CD4-positive, alpha-beta T cell treated with Interleukin-6 for 4 hours (primary cell): Measurements from ENCODE around the gene PSMB2.
"Not testable (repeated sequence)": the region's sequence is repeated elsewhere in the genome, so short reads cannot be mapped to it uniquely, and the experiment has no call there.

Source experiments
- DNase-seq: peaks from one replicate; pipeline ENCODE4 v3.0.0-alpha.2; 2020; ENCODE audit warnings: mixed read lengths

Gene PSMB2

DNA sequence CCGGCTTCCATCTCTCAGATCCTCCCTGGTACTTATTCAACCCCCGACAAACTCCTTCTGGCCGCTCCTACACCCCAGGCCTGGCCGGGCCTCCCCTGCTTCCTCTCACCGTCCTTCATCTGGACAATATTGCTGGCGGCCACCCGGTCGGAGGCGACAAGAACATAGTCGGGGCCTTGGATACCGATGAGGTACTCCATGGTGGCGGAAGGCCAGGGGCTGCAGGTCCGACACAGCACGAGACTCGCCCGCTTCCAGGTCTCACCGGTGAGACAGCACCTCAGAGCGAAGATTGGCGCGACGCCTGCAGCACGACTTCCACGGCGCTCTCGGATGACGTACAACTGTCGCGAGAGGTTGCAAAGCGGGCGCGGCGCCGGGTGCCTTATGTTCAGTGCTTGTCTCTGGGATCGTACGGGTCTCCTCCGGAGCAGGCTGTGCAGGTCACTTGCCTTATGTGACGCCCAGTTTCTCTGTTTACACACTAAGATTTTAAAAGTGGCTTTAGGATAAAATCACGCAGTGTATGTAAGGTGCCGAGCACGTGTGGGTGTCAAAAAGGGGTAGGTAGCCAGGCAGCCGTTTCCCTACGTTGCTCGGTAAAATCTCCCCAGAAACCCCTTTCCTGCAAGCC, at the start of gene PSMB2:
Gene PSMB2 (minus strand): TSS at position 294 of the 634 bp plus-strand sequence. CDS start 94 bp downstream, at position 200.
- peak; percentile 95 for DNase-seq

DNA sequence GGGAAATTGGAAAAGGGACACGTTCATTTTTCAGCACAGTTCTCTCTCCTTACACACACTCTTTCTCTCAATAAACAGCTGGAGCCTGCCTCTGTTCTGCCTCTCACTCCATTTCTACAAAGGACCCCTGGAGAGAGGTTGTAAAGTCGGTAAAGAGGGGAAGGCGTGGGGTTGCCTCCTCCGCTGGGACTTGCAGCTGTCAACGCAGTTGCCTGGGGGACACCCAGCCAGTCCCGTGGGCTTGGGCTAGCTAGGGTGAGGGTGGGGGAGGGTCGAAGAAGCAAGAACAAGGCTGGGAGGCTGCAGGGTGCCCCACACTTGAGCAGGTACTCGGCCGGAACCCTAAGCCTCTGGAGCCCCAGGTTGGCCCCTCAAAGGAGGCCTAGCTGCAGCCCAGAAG, 49.8 kb upstream of the PSMB2 start:
- no peak for DNase-seq

- DNase-seq, result not testable (repeated sequence)
Measured at GRCh38 chr1:35690103-35690502, 48.8 kb upstream of the PSMB2 start.

GRCh38 chr1:35688161-35688560, 46.8 kb upstream of the PSMB2 start:
- no peak for DNase-seq

DNA sequence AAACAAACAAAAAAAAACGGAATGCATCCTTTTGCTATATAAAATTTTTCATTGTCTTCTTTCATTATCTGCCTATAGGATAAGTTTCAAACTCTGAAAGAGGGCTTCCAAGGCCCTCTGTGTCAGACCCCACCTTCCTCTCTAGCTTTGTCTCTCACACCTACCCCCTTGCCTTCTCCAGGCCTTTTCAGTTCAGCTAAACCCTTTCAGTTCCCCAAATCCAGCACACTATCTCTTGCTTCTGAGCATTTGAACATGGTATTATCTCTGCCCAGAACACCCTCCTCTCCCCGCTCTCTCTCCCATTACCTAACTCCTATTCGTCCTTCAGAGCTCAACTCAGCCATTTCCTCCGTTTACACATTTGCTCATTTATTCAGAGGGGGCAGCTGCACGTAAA, 41.7 kb upstream of the PSMB2 start:
- no peak for DNase-seq

- DNase-seq, result no peak
Measured at GRCh38 chr1:35680271-35680670, 38.9 kb upstream of the PSMB2 start.

- no peak for DNase-seq
Measured at GRCh38 chr1:35675773-35676172, 34.4 kb upstream of the PSMB2 start.

DNA sequence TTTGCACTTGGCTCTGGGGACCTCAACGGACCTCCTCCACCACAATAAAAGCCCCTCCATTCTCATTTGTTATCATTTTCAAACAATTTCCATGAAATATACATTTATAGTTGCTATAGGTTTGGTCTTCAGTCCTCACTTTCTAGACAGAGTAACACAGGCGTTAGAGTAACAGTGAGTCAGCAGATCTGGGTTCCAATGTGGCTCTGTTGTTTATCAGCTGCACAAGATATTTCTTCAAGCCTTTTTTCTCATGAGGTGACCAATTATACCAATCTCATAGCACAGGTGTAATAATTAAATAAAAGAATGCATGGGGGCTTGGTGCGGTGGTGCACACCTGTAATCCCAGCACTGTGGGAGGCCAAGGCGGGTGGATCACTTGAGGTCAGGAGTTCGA, 32.8 kb upstream of the PSMB2 start:
- DNase-seq, result no peak

DNA sequence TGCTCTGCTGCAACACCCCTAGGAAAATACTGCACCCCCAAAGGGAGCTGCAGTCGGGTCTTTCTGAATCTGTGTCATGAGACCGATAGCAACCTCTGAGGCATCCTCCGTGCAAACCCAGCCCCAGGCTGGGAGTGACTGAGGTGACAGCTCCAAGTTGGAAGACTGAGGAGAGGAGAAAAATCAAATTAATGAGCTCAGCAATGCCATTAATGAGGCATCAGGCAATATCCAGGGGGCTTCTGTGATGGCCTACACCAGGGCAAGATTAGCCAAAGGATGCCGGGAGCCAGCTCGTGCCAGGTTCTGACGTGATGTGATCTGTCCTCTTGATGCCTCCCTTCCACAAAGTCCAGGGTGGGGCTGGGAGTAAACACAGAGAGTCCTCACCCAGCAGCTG, 30.8 kb upstream of the PSMB2 start:
- no peak for DNase-seq

- DNase-seq, result no peak
Measured at GRCh38 chr1:35668506-35668905, 27.2 kb upstream of the PSMB2 start.

GRCh38 chr1:35666916-35667315, 25.6 kb upstream of the PSMB2 start:
- DNase-seq, result no peak

DNA sequence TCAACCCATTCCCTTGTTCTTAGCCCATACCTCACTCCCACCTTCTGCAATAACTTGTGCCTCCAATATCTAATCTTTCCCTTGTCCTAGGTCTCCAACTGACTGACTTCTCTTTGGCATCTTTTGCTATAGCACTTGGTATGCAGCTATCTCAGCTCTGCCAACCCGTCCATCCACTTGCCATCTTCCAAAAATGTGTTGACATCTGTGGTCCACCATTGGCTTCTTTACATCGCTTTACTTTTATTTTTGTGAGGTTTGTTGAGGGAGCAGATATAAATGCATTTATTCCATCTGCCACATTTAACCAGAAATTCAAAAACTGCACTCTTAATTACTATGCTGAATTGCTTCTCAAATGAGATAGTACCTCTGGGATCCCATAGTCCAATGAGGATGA, 24.9 kb upstream of the PSMB2 start:
- DNase-seq, result no peak

DNA sequence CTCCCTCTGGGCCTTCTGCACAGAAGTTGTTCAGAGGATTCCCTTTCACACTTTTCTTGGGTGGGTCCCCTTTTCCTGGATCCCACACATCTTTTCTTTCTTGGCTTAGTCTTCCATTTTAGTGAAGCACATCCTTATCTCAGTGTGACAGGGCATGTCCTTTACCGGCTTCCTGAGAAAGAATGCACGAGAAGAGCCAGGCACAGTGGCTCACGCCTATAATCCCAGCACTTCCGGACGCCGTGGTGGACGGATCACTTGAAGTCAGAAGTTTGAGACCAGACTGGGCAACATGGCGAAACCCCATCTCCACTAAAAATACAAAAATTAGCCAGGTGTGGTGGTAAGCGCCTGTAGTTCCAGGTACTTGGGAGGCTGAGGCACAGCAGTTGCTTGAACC, 22.1 kb upstream of the PSMB2 start:
- no peak for DNase-seq

GRCh38 chr1:35661474-35661795, 20.1 kb upstream of the PSMB2 start:
- DNase-seq, result no peak

DNA sequence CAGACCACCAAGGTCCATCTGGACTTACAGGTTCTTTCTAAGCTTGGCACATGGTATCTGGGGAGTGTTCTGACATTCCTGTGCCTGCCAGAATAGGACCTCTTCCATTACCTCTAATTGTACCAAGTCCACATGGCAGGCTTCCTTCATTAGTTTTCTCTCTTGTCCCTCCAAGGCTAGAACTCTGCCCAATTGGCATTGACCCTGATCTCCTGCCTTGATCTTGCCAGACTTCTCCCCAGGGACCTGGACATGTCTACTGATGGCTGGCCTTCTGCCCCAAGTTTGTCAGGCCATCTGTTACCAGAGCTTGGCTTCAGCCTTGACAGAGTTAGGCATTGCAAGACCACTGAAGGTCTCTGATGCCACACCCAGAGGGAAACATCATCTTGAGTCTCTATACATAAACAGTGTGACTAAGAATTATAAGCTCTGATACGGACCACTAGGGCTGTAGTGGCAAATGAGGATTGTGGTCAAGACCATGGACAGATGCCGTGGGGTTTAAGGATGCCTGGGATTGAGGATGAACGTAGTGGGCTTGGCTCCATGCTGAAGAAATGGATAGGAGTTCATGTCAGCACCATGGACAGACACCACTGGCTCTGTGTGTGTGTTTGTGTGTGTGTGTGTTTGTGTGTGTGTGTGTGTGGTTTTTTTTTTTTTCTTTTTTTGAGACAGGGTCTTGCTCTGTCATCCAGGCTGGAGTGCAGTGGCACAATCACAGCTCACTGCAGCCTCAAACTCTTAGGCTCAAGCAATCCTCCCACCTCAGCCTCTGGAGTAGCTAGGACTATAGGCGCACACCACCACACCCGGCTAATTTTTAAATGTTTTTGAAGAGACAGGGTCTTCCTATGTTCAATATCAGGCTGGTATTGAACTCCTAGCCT, 19.5 kb upstream of the PSMB2 start:
- DNase-seq, result no peak

- DNase-seq, result no peak
Measured at GRCh38 chr1:35659589-35659988, 18.3 kb upstream of the PSMB2 start.

DNA sequence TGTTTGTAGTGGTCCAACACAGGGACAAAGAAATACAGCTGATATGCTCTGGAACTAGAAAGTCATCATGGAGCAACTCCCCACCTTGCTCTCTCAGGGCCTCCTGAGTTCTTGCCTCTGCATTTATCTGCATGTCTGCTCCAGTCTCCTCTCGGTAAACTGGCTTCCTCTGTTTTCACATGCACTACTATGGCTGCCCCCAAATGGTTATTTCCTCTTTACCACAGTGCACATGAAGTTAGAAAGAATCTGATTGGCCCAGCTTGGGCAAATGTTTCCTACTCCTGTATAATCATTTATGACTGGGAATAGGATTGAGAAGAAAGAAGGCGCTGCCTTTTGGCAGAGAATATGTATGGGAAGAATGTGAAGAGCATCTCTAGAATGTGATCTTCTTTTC, 16.5 kb upstream of the PSMB2 start:
- DNase-seq, result no peak

DNA sequence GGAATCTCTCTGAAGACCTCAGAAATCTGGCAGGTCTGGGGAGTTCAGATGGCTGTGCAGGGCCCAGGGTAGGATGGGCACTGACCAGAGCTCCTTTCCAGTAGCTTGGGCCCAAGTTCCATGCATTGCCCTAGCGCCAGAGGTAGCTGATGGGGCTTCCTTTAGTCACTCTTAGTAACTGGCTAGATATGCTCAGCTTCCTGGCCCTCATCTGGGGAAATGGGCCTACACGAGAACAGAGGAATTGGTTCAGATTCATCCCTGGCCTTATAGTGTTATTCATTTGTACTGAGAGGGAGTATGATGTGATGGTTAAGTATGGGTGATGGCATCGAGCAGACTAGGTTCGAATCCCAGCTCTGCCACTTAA, 15.5 kb upstream of the PSMB2 start:
- no peak for DNase-seq

GRCh38 chr1:35656148-35656862, 15.0 kb upstream of the PSMB2 start:
- DNase-seq, result no peak

DNA sequence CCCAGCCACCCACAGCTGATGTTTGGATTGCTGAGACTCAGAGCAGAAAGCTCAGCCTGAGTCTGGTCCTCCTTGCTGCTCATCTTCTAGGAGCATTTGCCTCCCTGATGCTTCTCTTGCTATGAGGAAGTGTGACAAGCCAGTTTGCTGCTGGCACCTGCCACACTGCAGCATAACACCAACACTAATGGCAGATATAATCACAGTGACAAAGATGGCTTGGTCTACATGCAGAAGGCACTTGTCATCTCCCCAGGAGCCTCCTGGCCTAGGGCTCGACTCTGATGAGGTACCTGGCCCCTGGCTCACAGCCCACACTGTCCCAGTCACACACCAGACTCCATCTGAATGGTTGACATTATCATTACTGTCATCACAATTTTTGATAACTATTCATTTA, 13.9 kb upstream of the PSMB2 start:
- no peak for DNase-seq

DNA sequence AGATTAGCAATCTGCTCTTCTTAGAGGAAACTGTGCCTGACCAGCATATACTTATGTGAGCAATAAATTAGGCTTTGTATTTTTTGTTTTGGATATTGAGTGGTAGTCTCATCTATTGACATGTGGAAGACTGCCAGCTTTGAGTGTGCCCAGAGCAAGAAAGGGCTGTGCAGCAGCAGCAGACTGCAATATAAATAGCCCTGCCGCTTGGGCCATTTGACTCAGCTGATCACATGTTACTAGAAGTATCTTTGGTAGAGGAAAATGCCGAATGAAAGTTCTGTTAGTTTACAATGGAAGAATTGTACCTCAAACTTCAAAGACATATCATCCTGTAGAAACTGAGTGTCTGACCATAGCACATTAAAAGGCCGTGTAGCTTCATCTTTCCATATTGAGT, 9.1 kb upstream of the PSMB2 start:
- no peak for DNase-seq

DNA sequence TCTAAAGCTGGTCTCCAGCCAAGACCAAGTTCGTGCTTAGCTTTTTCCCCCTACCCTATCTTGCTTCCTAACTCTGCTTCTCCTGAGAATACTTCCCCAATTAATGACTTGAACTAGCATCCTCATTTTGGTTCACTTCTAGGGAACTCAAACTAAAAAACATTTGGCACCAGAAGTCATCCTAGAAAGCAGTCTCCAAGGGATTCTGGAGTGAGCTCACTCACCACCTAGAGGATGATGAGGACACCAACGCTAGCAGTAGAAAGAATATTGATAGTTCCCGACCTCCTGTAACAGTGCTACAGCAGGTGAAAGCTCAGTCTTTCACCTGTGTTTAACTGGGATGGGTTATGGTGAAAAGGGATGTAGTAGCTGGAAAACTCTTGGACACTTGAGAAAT, 4.7 kb upstream of the PSMB2 start:
- DNase-seq, result no peak

DNA sequence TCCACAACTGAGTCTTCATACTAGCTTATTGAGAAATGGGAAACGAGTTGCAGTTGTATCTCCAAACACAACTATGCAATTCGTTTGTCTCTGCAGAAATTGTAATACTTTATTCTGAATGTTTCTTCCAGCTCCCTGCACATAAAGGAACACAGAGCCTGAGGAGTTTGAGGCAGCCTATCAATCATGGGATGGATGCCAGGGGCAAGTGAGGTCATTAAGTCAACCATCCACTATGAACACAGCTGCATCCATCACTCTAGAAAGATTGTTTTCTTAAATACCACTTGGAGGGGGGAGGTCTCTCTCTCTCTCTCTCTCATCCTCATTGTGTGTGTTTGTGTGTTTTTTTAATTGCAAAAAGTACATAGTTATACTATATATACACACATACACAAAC, 2.9 kb upstream of the PSMB2 start:
- no peak for DNase-seq

DNA sequence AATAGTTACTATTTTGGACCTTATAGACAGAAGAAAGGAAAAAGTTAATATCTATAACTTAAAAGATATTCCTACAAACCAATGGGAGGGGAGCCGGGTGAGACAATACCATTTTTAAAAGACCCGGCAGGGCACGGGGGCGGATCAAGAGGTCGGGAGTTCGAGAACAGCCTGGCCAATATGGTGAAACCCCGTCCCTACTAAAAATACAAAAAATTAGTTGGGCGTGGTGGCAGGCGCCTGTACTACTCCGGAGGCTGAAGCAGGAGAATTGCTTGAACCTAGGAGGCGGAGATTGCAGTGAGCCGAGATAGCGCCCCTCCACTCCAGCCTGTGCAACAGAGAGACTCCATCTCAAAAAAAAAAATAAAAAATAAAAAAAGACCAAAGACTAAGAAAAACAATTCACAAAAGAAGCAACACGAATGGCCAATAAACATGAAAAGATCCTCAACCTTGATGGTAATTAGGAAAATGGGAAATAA, 1.2 kb upstream of the PSMB2 start:
- peak; percentile 9 for DNase-seq
